HG03558 (cell line): ENCODE results near the gene HABP4.
"Not testable (repeated sequence)": the region's sequence is repeated elsewhere in the genome, so short reads cannot be mapped to it uniquely, and the experiment has no call there.

Source experiments
- ATAC-seq: cut with Tn5 transposase; IDR thresholded peaks from one replicate; pipeline ENCODE4 v1.9.1; 2021; ENCODE audit warnings: moderate number of reproducible peaks; ENCODE audit not compliant: unreplicated experiment; ENCODE audit errors: extremely low read depth

The HABP4 gene

DNA sequence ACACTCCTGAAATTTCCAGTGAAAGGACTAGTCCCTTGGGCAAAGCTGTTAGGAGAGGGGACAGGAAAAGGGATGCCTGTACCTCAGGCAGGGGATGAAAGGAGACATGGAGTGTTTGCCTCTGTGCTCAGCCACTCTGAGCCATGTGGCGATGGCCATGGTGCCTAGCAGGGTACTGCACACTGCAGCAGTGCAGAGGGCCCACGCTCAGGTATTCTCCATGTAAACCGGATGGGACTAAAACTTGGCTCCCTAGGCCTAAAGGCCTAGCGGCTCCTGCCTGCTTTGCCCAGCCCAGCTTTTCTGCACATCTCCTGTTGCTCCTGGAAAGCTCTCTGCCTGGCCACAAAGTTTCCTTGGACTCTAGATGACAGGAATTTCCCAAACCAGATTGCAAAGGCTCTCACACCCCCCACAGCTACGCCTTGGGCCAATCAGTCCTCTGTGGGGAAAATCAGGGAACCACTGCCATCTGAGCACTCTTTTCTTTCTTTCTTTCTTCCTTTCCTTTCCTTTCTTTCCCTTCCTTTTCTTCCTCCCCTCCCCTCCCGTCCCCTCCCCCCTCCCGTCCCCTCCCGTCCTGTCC, 44.3 kb downstream of the HABP4 start:
- no peak for ATAC-seq

DNA sequence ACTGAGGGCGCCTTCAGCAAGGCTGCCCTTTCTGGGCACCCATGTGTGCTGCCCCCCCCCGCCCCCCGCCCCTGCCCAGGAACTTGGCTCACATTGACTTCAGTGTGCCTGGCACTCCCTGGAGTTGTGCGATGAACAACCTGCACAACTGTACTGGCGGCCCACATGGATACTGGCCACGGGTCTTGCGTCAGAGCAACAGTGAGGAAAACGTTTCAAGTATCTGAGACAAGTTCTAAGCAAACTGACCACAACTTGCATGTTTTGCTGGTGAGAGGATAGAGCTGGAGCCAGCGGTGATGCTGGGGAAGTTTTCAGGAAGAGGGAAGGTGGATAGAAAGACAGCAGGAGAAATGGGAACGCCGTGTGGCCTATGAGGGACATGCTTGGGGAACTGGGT, 45.4 kb downstream of the HABP4 start:
- no peak for ATAC-seq

DNA sequence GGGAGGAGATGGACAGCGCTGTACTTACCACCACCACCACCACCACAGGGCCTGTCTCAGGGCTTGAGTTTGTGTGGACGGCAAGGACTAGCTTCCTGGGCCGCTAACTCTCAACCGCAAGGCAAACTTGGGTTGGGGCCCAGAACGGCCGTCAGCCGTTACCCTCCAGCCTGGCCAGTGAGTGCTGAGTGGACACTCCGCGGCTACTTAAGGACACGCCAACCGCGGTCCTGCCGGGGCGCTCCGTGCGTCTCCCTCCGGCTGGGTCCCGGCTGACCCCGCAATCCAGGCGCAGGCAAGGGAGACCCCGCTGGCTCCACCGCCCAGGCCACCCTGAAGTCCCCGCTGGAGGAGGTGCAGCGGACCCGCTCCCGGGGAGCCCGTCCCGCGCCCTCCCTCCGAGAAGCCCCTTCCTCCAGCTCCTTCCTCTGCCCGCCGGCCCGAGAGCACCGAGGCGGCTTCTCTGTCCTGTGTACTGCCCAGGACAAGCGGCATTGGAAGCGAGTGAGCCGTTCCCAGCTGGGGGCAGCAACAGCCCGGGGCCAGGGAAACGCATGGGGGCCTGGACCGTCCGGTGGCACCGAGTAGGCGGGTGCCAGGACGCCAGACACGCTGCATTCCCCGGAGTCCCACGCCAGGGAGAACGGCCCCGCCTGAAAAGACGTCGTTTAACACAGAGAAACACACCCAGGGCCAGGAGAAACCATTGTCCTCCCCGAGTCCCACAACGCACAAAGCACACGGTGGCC, 46.6 kb downstream of the HABP4 start:
- ATAC-seq = no peak

DNA sequence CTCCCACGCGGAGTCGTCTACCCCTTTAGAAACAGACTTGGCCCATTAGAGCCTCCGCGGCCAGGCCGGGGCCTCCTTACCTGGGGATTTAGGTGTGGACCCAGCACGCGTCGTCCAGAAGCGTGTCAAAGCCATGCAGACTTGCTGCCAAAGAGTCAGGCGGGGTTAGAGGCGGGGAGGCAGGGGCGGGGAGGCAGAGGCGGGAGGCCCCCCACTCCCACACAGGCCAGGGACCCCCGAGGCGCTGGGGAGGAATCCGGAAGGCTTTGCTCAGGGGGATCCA, 47.1 kb downstream of the HABP4 start:
- no peak for ATAC-seq

DNA sequence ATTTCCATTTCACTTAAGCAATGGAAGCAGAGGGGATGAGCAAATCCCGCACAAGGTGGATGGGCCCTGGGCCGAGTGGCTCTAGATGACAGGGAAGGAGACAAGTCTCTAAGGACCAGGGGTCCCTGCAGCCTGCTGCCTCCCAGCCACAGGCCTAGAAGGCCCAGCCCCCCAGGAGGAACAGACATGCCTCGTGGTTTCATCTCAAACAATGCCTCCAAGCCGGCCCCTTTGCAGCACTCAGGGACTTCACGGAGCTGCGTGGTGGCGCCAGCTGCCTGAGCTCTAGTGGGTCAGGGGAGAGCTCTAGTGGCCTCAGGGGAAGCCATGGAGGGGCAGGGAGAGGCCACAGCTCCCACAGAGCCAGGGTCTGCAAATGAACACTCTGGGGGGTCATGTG, 48.8 kb downstream of the HABP4 start:
- ATAC-seq = no peak

DNA sequence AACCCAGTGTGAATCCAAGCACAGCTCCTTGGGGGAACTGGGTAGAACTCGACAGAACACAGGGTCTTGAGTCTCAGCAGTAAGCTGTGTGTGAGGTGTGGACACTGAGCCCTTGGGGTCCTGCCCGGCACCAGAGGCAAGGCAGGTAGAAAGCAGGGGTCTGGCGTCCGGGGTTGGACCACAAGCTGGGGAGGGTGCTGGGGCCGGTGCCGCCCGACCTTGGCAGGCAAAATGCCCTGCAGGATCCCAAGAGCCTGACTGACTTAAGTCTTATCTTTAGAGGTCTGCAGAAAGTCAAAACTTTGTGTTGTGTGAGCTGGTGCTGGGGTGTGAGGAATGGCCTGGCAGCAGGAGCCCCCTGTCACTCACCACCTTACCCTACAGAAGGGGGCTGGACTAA, 49.3 kb downstream of the HABP4 start:
- ATAC-seq = no peak

DNA sequence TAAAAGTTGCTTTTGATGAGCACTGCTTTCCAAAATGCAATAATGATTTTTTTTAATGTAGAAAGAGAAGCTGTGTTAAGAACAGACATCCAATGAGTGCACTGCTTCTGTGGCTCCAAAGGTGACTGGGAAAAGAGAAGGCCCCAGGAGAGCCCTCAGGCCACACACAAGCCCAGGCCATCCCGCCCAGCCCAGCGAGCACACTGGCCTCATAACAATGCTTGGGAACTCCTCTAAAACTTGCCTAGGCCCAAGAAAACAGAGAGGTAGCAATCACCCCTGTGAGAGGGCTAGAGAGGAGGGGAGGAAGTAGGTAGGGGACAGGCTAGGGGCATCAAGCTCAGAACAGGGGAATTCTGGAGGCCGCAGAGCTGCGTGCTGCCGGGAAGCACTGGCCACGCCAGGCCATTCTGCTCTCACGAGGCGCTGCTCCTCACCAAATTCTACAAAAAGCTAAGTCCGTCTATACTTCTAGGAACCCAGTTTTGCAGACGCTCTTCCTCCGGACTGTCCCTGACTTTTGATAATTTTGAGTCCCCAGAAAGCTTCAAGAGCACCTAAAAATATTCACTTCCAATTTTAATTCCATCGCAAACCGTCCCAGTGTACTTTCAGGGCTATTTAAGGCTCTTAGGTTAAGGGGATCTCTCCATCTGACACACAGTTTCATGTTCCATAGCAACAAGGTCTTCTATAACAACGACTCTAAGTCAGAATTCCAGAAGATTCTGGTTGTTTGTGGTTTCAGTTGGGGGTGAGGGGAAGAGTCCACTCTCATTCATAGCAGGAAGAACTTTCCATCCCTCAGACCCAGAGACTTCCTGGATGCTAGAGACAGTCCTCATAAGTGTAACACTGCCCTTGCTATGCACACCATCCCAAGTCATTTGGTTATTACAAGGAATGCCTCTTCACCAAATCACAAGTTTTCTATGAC, 51.0 kb downstream of the HABP4 start:
- no peak for ATAC-seq

DNA sequence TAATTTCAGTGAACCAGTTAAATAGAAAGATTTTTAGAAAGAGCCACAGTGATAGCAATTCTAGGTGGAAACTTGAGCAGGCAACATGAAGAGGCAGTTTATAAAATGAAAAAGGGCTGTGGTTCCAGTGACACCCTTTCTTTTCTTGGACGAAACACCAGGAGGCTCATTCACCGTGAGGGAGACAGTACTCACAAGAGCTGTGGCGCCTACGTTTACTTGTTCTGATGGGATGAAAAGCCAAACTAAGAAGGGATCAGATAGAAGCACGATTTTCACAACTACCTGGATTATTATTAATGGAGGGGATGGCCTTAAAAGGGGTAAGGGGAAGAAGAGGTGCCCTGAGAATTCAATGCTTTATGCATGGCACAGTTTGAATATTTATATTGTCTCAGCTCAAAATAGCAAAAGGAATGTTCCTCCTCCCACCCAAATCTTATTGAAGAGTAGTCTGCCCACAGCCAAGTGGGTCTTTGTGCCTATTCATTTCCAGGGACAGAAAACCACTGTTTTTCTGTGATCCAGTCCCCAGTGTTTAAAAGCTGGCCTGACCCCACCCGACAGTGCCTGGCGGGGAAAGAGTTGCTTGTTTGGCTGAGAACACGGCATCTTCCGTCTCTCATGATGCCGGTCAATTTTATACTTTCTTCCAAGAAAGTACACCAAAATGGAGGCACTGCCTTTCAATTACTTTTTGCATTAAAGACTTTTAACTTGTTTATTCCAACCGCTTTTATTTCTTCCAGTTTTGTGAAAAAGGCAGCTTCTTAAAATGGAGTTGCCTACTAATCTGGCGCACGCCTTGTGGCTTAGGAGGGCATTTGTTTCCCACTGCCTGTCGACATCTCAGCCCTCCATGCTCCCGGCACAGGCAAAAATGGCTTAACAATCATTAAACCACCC, 51.9 kb downstream of the HABP4 start:
- no peak for ATAC-seq

DNA sequence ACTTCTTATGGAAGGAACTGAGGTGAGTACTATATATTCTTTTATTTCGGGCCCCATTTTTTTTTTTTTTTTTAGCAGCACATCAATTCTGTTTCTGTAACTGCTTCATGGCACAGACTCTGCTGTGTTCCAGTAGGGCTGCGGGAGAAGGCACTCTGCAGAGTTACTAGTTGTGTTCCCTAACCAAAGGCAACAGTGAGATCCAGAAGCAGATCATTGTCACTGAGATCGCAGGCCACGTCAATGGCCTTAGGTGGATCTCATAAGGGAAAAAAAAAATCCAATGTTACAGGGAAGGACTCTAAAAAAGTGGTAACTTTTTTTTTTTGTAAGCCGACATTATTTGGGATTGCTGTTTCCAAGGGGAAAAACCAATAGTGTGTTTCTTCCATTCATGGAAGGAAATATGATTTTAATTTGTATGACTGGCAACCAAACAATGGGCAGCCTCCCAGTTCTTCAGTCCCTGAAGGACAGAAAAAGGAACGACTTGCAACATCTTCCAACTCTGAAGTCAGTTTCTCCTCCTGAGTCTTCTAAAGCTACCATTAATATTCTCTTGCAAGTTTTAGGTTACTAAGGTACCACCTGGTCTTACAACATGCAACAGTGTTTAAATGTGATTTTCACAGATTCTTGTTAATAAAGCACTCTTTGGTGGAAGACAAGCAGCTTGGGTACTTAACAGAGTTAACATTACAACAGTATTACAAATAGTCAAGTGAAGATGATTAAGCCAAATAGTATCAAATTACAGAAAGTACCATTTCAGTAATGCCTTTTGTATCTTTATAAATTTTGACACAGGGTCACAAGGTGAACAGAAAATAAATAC, 52.8 kb downstream of the HABP4 start:
- ATAC-seq = no peak

DNA sequence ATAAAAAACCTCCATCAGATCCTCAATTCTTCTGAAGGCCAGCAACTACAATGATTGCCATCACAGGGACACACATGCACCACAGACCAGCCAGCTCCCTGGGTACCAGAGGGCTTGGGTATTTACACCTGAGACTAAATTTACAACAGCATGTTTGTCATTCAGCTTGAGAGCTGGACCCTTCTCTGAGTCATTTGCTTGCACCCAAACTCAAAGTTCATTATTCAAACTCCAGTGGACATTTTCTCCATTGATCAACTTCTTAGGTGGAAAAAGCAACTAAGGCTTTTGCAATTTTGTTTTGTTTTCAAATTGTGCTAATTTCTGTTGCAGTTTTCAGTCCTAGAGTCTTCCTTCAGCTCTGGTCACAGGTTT, 53.4 kb downstream of the HABP4 start:
- not testable (repeated sequence) for ATAC-seq

DNA sequence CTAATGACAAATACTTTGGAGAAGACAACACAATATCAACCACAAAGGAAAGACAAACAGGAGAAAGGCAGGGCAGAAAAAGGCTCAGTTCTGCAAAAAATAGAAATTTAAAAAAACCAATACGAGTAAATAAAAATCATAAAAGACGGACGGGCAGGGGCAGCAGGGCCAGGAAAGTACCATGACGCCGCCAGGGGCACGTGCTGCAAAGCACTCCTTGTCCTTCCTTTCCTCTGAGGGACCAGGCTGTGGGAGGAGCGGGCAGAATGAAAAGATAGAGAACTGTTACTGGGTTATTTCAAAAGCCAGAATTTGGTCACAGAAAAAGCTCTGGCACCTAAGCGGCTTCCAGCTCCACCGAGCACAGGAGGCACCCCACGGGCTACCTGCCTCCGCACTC, 53.9 kb downstream of the HABP4 start:
- ATAC-seq = no peak

DNA sequence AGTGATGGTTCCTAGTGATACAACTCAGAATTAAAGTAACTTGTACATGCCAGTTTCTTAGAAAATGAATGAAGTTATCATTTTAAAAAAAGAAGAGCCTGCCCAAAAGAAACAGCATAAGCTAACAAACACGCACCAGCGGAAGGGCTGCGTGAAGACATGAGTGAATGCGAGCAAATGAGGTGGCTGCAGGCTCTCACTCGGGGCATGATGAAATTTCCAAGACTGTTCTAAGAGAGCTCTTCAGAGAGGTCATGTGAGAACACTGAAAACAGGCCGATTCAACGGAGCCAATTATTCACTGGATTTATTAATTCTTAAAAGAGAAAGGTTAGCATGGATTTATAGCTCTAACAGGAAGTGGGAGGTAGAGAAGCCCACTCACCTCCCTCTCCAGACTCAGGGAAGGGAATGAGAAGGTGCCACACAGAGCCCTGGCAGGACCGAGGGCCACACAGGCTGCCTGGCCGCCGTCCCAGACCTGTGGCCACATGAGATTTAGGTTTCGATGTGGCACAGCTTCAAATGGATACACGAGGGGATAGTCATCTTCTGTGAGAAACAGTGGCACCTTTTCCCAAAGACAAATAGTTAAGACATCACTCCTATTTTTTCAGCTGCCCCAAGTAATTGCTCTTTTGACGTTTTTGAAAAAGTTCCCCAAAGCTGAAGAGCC, 55.5 kb downstream of the HABP4 start:
- no peak for ATAC-seq

DNA sequence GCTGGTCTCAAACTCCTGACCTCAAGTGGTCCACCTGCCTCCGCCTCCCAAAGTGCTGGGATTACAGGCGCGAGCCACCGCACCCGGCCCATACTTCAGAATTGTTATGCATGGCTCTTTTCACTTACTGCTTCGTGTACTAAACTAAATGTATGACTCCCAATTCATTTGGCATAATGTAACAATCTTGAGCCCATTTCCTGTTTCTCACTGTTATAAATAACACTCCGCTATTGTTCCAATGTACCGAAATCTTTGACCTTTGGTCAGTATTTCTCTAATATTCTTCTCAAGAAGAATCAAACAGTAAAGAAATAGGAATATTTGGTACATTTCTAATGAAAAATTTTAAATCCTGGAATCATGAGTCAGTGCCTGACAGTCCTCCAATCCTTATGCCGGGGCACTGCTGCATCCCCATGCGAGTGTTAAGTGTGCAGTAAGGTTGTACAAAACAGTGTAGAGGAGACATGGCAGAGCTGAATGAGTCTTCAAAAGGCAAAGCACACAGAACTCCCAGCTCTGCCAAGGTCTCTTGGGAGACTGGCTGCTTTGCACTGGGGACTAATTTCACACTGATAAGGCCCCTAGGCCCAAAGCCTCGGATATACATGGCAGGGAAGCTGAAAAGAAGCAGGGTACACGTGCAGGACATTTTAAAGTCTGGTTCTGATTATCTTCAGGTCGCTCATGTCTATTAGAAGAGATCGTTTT, 58.4 kb downstream of the HABP4 start:
- ATAC-seq = no peak

DNA sequence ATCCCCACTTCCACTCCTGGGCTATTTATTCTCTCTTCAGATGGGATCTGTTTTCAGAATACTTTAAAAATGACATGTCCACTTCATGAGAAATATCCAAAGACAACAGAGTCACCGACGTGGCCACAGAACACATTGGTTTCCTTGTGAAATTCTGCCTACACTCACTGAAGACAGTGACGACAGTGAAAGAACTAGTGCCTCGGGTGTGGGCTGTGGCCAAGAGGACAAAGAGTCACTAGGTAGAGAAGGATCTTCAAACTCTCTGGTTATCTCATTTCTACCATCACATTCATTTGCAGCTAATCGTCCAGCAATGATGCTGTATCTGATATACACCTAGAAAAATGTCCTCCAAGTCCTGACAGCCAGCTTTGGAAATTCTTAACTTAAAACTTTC, 59.1 kb downstream of the HABP4 start:
- ATAC-seq = no peak

DNA sequence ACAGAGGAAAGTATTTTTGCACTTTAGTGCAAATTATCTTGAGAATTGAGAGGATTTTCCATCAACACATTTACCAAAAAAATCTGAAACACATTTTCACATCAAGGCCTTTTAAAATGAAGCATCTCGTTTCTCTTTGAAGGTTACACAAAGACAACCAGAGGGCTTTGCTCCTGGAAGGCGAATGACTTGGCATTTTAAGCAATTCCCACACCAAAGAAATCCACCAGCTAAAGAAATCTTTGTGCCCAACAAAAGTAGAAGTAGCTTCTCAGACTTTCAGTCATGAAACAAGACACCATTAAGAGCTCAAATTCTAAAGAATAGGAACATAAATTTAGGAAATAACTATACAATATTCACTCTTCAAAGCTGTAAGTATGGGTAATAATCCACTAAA, 59.9 kb downstream of the HABP4 start:
- no peak for ATAC-seq

DNA sequence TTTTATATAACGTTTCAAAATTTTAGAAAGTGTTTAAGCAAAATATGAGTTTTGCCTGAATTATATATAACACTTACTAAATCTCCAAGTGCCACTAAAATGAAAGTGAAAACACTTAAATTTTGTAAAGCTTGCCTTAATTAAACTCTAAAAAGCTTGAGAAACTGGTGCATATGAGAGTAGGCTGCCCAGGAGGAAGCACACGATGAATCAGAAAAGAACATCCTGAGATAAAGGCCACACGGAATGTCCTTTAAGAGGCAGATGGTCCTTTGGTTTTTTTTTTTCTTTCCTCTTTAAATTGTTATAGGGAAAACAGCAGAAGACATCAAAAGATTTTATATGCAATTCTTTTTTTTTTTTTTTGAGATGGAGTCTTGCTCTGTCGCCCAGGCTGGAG, 60.3 kb downstream of the HABP4 start:
- no peak for ATAC-seq

DNA sequence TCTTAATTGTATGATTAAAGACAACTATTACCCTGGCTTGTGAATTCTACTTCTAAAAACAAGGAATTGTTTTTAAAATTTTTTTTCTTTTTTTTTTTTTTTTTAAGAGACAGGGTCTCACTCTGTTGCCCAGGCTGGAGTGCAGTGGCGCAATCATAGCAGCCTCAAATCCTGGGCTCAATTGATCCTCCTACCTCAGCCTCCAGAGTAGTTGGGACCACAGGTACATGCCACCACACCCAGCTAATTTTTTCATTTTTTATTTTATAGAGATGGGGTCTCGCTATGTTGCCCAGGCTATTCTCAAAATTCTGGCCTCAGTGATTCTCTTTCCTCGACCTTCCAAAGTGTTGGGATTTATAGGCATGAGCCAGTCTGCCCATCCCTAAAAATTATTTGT, 62.3 kb downstream of the HABP4 start:
- no peak for ATAC-seq

DNA sequence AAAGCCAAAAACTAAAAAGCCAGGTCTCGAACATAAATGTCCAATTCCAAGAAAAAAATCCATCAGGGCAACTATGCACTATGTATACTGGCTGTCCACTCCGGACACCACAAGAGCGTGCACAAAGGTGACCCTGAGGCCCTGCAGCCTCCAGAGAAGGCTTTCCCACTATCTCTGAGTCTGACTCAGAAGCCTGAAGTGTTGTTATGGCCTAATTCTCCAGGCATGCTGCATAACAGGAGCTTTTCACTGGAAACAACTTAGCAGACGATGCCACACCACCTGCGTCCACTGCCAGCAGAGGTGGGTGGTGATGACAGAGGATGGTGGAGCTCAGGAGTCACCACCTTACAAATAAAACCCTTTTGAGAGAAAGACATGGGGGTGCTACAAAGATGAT, 63.7 kb downstream of the HABP4 start:
- ATAC-seq = no peak
